Lower lobe of right lung (tissue), 2 donors: ENCODE data around the gene SLIT2. TPM values are rescaled to one million over a fixed set of nuclear protein-coding genes. Genes with fewer than 3 reads are reported as not detected.

ENCODE experiments used
- ATAC-seq, 2 donors: fragments of 200-7000 bp; cut with Tn5 transposase; one replicate each; pipeline ENCODE4 v1.9.1; 2020 to 2022; ENCODE audit warnings: mild to moderate bottlenecking in 2 of 2, moderate library complexity in 2 of 2
- DNase-seq: peaks from one replicate; pipeline ENCODE4 v3.0.0-alpha.2; 2020
- H3K27ac ChIP-seq: fragments of 200-600 bp; one replicate; pipeline ENCODE4 v1.8.0; 2022
- H3K27me3 ChIP-seq: fragments of 200-600 bp; one replicate; pipeline ENCODE4 v1.8.0; 2022; ENCODE audit warnings: low read depth
- H3K36me3 ChIP-seq: fragments of 200-600 bp; one replicate; pipeline ENCODE4 v1.8.0; 2022; ENCODE audit warnings: mild to moderate bottlenecking
- H3K4me1 ChIP-seq: fragments of 200-600 bp; one replicate; pipeline ENCODE4 v1.8.0; 2022
- H3K4me3 ChIP-seq: fragments of 200-600 bp; one replicate; pipeline ENCODE4 v1.8.0; 2022; ENCODE audit warnings: mild to moderate bottlenecking
- H3K9me3 ChIP-seq: fragments of 200-600 bp; one replicate; pipeline ENCODE4 v1.8.0; 2022
- CTCF ChIP-seq: fragments of 200-600 bp; IDR thresholded peaks from one replicate; pipeline ENCODE4 v1.8.0; 2022; ENCODE audit warnings: antibody characterized with exemption, mild to moderate bottlenecking
- intact Hi-C: fragments of 100-400 bp; cut with DNase I; formaldehyde crosslinking; loops from one replicate; pipeline ENCODE4 v1.11.0; 2022
- total RNA-seq: library from RNA; stranded (reverse); fragmentation: NEBNext Ultra II Directional; extraction: Animal tissue kit (Norgen Biotek cat#: 25700); gene quantifications from one replicate; pipeline ENCODE4 v1.2.1, GENCODE V29; 2021
- donor health status: DM: no; HTN: yes; CAD: no; lungs with severe emphysema.

Gene SLIT2
- total RNA-seq, 1 donor from 2014 or later = 91.8 TPM

- intact Hi-C loops = no loop called here
- ATAC-seq (no peak), DNase-seq (no peak)
- Histone ChIP-seq H3K36me3 (no peaks in the 10 kb centered on the region), H3K4me3 (no peak overlapping the region), H3K27me3 (no peaks in the 10 kb centered on the region), H3K9me3 (no peaks in the 10 kb centered on the region), H3K27ac (no peak overlapping the region), H3K4me1 (peaks cover 5% of the 10 kb centered on the region)
- no peak for TF ChIP-seq CTCF
These were observed 22.1 kb downstream of the SLIT2 start for GRCh38 chr4:20273793-20274192.

GRCh38 chr4:20276848-20277247, 25.1 kb downstream of the SLIT2 start:
- Histone ChIP-seq H3K27ac (no peak overlapping the region), H3K36me3 (no peaks in the 10 kb centered on the region), H3K4me1 (peaks cover 1% of the 10 kb centered on the region), H3K27me3 (no peaks in the 10 kb centered on the region), H3K4me3 (no peak overlapping the region), H3K9me3 (no peaks in the 10 kb centered on the region)
- TF ChIP-seq CTCF = no peak
- DNase-seq = no peak
- ATAC-seq = no peak
- intact Hi-C loops = no loop called here

GRCh38 chr4:20278195-20278594, 26.5 kb downstream of the SLIT2 start:
- Histone ChIP-seq H3K4me1 (no peaks in the 10 kb centered on the region), H3K4me3 (no peak overlapping the region), H3K27ac (no peak overlapping the region), H3K9me3 (no peaks in the 10 kb centered on the region), H3K36me3 (no peaks in the 10 kb centered on the region), H3K27me3 (no peaks in the 10 kb centered on the region)
- intact Hi-C loops = no loop called here
- DNase-seq = no peak
- no peak for TF ChIP-seq CTCF
- no peak for ATAC-seq

GRCh38 chr4:20279381-20279780, 27.7 kb downstream of the SLIT2 start:
- no peak overlapping the region for H3K27ac ChIP-seq
- H3K9me3 ChIP-seq = no peaks in the 10 kb centered on the region
- no peak for TF ChIP-seq CTCF
- intact Hi-C loops = no loop called here
- no peak for DNase-seq
- H3K4me3 ChIP-seq = no peak overlapping the region
- no peaks in the 10 kb centered on the region for H3K4me1 ChIP-seq
- H3K36me3 ChIP-seq = no peaks in the 10 kb centered on the region
- H3K27me3 ChIP-seq = no peaks in the 10 kb centered on the region
- no peak for ATAC-seq

- Histone ChIP-seq H3K4me3 (no peak overlapping the region), H3K4me1 (no peaks in the 10 kb centered on the region), H3K36me3 (no peaks in the 10 kb centered on the region), H3K27me3 (no peaks in the 10 kb centered on the region), H3K27ac (no peak overlapping the region), H3K9me3 (no peaks in the 10 kb centered on the region)
- ATAC-seq (no peak), DNase-seq (no peak)
- intact Hi-C loops = no loop called here
- no peak for TF ChIP-seq CTCF
These were observed 29.7 kb downstream of the SLIT2 start for GRCh38 chr4:20281453-20281852.

- H3K9me3 ChIP-seq = no peaks in the 10 kb centered on the region
- no peaks in the 10 kb centered on the region for H3K36me3 ChIP-seq
- H3K27me3 ChIP-seq = no peaks in the 10 kb centered on the region
- H3K4me3 ChIP-seq = no peak overlapping the region
- no peak overlapping the region for H3K27ac ChIP-seq
- no peaks in the 10 kb centered on the region for H3K4me1 ChIP-seq
- intact Hi-C loops = no loop called here
- TF ChIP-seq CTCF = no peak
- DNase-seq (no peak), ATAC-seq (no peak)
These were observed 31.3 kb downstream of the SLIT2 start for GRCh38 chr4:20283039-20283438.
